Neural cell (in vitro differentiated cells): ENCODE results near the gene PRKCE. TPM values are rescaled to one million over a fixed set of nuclear protein-coding genes. Genes with fewer than 3 reads are reported as not detected.

ENCODE experiments used
- H2AFZ ChIP-seq: fragments of 200-600, 300-800 bp; sonication (generic), shearing (Covaris generic); 2 replicates; pipeline ENCODE4 v1.6.0; 2014; ENCODE audit warnings: low read depth, mild to moderate bottlenecking, antibody characterized with exemption, low read length, moderate library complexity
- H3F3A ChIP-seq: fragments of 200-600 bp; shearing (Covaris generic); 2 replicates; pipeline ENCODE4 v1.6.1; 2016; ENCODE audit warnings: mild to moderate bottlenecking, moderate library complexity, mixed read lengths, antibody characterized with exemption, low read length; ENCODE audit not compliant: insufficient read depth, poor library complexity, severe bottlenecking
- H3K27ac ChIP-seq: fragments of 200-600, 300-800 bp; sonication (generic), shearing (Covaris generic); 2 replicates; pipeline ENCODE4 v1.5.1; 2014; ENCODE audit warnings: mild to moderate bottlenecking, low read length, moderate library complexity
- H3K27me3 ChIP-seq: fragments of 300-800, 200-600 bp; sonication (generic), shearing (Covaris generic); 2 replicates; pipeline ENCODE4 v1.6.0; 2014; ENCODE audit warnings: mild to moderate bottlenecking, low read depth, low read length, moderate library complexity; ENCODE audit not compliant: insufficient read depth
- H3K36me3 ChIP-seq: fragments of 300-800, 200-600 bp; sonication (generic), shearing (Covaris generic); 2 replicates; pipeline ENCODE4 v1.5.1; 2014; ENCODE audit warnings: mild to moderate bottlenecking, antibody characterized with exemption, low read length, moderate library complexity; ENCODE audit not compliant: insufficient read depth
- H3K4me2 ChIP-seq: fragments of 300-800, 200-600 bp; sonication (generic), shearing (Covaris generic); 2 replicates; pipeline ENCODE4 v1.6.0; 2014; ENCODE audit warnings: mild to moderate bottlenecking, low read length
- H3K4me3 ChIP-seq: fragments of 300-800, 200-600 bp; sonication (generic), shearing (Covaris generic); 2 replicates; pipeline ENCODE4 v1.5.1; 2014; ENCODE audit warnings: mild to moderate bottlenecking, low read length, moderate library complexity
- H3K79me2 ChIP-seq: fragments of 200-600 bp; shearing (Covaris generic); replicated peaks from 2 replicates; pipeline ENCODE4 v1.6.0; 2014; ENCODE audit warnings: mild to moderate bottlenecking, low read length, moderate library complexity; ENCODE audit not compliant: insufficient read depth
- H3K9ac ChIP-seq: fragments of 300-800, 200-600 bp; sonication (generic), shearing (Covaris generic); 2 replicates; pipeline ENCODE4 v1.6.1; 2016; ENCODE audit warnings: mild to moderate bottlenecking, low read length, mixed read lengths
- H3K9me2 ChIP-seq: fragments of 200-600 bp; shearing (Covaris generic); 2 replicates; pipeline ENCODE4 v1.6.1; 2016; ENCODE audit warnings: mild to moderate bottlenecking, low read length, mixed read lengths; ENCODE audit not compliant: insufficient read depth
- H3K9me3 ChIP-seq: fragments of 200-600, 300-800 bp; sonication (generic), shearing (Covaris generic); 2 replicates; pipeline ENCODE4 v1.6.1; 2016; ENCODE audit warnings: mild to moderate bottlenecking, mixed run types, low read length, moderate library complexity, mixed read lengths
- H4K20me1 ChIP-seq: fragments of 200-600 bp; shearing (Covaris generic); 2 replicates; pipeline ENCODE4 v1.6.1; 2016; ENCODE audit warnings: mild to moderate bottlenecking, mixed run types; ENCODE audit not compliant: insufficient read depth
- EP300 ChIP-seq: fragments of 450-650 bp; conservative IDR thresholded peaks from 2 replicates; pipeline ENCODE4 v1.6.1; 2014; ENCODE audit warnings: antibody characterized with exemption, mild to moderate bottlenecking, moderate library complexity; ENCODE audit not compliant: poor library complexity, severe bottlenecking
- EZH2 ChIP-seq: fragments of 200-600, 300-800 bp; shearing (Covaris generic), sonication (generic); IDR thresholded peaks from 2 replicates; pipeline ENCODE4 v1.6.1; 2014; ENCODE audit warnings: antibody characterized with exemption, low read length, borderline replicate concordance, mild to moderate bottlenecking; ENCODE audit not compliant: insufficient read depth, poor library complexity, severe bottlenecking
- MXI1 ChIP-seq: fragments of 450-650 bp; conservative IDR thresholded peaks from 2 replicates; pipeline ENCODE4 v1.6.1; 2014; ENCODE audit warnings: antibody characterized with exemption, mild to moderate bottlenecking; ENCODE audit not compliant: poor library complexity, severe bottlenecking
- POLR2AphosphoS5 ChIP-seq: IDR thresholded peaks from 2 replicates; pipeline ENCODE4 v1.6.1; 2012
- RAD21 ChIP-seq: fragments of 450-650 bp; conservative IDR thresholded peaks from 2 replicates; pipeline ENCODE4 v1.6.1; 2014; ENCODE audit warnings: antibody characterized with exemption, mild to moderate bottlenecking, moderate library complexity
- SMC3 ChIP-seq: fragments of 450-650 bp; conservative IDR thresholded peaks from 2 replicates; pipeline ENCODE4 v1.6.1; 2014; ENCODE audit warnings: antibody characterized with exemption, mild to moderate bottlenecking, moderate library complexity; ENCODE audit not compliant: poor library complexity
- TAF1 ChIP-seq: IDR thresholded peaks from 2 replicates; pipeline ENCODE4 v1.6.1; 2012; ENCODE audit warnings: low read depth
- polyA plus RNA-seq: library from polyadenylated mRNA; depleted of rRNA; stranded (reverse); fragments of >200 nt; gene quantifications from 2 replicates; pipeline ENCODE4 v1.2.3, GENCODE V29; 2014
- TF ChIP-seq, protein P1 (sequence below): fragments of 450-650 bp; IDR thresholded peaks from 2 replicates; pipeline ENCODE4 v1.5.1; 2014; ENCODE audit warnings: antibody characterized with exemption, mild to moderate bottlenecking, moderate library complexity; ENCODE audit not compliant: poor library complexity, severe bottlenecking
- TF ChIP-seq, protein P2 (sequence below): IDR thresholded peaks from 2 replicates; pipeline ENCODE4 v1.6.1; 2012; ENCODE audit warnings: borderline replicate concordance

The PRKCE gene
- polyA plus RNA-seq, 1 donor from 2014 or later, result 5.4 TPM

DNA sequence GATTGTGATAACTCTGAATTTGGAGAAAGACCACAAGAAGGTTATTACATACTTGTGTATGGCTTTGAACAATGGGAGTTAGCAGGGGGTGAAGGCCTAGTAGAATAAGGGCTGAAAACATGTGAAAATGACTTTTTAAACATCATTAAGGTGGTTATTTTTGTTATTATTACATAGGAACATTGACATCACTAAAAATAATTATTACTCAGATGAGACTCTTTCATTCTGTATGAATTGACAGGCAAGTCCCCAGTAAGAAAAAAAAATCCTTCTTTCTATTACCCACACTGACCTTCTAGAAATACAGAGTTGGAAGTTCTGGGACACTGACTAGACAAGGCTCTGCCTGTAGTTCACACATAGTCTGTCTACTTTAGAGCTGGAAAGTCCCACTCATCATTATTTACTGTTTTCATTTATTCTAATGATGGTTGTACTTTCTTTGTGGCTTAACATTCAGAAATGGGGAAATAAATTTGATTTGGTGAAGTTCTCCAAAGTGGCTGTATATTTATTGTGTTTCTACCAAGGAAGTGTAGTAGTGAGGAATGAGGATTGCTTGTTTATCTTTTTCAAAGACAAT, 426.1 kb downstream of the PRKCE start:
- no peaks in the 10 kb centered on the region for H3K27me3 ChIP-seq
- no peak overlapping the region for H3K4me3 ChIP-seq
- no peak overlapping the region for H3K27ac ChIP-seq
- no peaks in the 10 kb centered on the region for H3K9me3 ChIP-seq
- no peaks in the 10 kb centered on the region for H3K9me2 ChIP-seq
- TF ChIP-seq TAF1, result no peak
- TF ChIP-seq, protein P1, sequence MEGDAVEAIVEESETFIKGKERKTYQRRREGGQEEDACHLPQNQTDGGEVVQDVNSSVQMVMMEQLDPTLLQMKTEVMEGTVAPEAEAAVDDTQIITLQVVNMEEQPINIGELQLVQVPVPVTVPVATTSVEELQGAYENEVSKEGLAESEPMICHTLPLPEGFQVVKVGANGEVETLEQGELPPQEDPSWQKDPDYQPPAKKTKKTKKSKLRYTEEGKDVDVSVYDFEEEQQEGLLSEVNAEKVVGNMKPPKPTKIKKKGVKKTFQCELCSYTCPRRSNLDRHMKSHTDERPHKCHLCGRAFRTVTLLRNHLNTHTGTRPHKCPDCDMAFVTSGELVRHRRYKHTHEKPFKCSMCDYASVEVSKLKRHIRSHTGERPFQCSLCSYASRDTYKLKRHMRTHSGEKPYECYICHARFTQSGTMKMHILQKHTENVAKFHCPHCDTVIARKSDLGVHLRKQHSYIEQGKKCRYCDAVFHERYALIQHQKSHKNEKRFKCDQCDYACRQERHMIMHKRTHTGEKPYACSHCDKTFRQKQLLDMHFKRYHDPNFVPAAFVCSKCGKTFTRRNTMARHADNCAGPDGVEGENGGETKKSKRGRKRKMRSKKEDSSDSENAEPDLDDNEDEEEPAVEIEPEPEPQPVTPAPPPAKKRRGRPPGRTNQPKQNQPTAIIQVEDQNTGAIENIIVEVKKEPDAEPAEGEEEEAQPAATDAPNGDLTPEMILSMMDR, result no peak
- no peak for TF ChIP-seq EP300
- TF ChIP-seq MXI1, result no peak
- TF ChIP-seq, protein P2, sequence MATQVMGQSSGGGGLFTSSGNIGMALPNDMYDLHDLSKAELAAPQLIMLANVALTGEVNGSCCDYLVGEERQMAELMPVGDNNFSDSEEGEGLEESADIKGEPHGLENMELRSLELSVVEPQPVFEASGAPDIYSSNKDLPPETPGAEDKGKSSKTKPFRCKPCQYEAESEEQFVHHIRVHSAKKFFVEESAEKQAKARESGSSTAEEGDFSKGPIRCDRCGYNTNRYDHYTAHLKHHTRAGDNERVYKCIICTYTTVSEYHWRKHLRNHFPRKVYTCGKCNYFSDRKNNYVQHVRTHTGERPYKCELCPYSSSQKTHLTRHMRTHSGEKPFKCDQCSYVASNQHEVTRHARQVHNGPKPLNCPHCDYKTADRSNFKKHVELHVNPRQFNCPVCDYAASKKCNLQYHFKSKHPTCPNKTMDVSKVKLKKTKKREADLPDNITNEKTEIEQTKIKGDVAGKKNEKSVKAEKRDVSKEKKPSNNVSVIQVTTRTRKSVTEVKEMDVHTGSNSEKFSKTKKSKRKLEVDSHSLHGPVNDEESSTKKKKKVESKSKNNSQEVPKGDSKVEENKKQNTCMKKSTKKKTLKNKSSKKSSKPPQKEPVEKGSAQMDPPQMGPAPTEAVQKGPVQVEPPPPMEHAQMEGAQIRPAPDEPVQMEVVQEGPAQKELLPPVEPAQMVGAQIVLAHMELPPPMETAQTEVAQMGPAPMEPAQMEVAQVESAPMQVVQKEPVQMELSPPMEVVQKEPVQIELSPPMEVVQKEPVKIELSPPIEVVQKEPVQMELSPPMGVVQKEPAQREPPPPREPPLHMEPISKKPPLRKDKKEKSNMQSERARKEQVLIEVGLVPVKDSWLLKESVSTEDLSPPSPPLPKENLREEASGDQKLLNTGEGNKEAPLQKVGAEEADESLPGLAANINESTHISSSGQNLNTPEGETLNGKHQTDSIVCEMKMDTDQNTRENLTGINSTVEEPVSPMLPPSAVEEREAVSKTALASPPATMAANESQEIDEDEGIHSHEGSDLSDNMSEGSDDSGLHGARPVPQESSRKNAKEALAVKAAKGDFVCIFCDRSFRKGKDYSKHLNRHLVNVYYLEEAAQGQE, result no peak
- no peak for TF ChIP-seq RAD21
- TF ChIP-seq EZH2, result no peak
- TF ChIP-seq POLR2AphosphoS5, result no peak
- no peak for TF ChIP-seq SMC3
- H3F3A ChIP-seq, result no peaks in the 10 kb centered on the region
- H2AFZ ChIP-seq, result no peak overlapping the region
- H3K36me3 ChIP-seq, result no peaks in the 10 kb centered on the region
- H3K9ac ChIP-seq, result no peak overlapping the region
- no peaks in the 10 kb centered on the region for H3K79me2 ChIP-seq
- no peaks in the 10 kb centered on the region for H4K20me1 ChIP-seq
- no peak overlapping the region for H3K4me2 ChIP-seq

DNA sequence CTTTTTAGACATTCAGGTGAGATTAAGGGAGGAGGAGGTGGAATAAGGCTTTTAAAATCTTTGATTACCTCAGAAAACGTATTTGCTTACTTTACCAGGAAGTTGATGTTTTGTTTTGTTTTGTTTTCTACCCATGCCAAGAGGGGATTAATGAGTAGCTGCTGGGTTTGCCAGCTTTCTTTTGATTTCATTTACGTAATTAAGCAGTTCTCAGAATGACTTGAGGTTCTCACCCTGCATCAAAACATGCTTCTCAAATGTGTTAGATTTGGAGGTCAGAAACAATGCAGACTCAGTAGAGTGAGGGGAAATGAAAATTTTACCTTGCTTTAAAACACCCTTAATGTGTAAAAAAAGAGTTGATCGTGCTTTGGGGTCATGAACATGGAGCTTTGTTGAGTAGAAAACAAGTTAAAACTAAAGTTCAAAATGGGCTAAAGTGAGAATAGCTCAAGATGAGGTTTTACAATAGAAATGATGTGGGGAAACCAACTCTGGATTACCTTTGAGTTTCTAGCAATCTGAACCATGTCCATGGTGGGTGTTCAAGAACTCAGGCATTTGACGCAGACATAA, 428.6 kb downstream of the PRKCE start:
- TF ChIP-seq, protein P1, result no peak
- TF ChIP-seq EP300 (no peak), EZH2 (no peak), MXI1 (no peak), POLR2AphosphoS5 (no peak), RAD21 (no peak)
- TF ChIP-seq, protein P2, result no peak
- no peaks in the 10 kb centered on the region for H3K36me3 ChIP-seq
- H3K27ac ChIP-seq, result no peak overlapping the region
- H2AFZ ChIP-seq, result no peak overlapping the region
- no peak overlapping the region for H3K4me3 ChIP-seq
- H3K9ac ChIP-seq, result no peak overlapping the region
- no peaks in the 10 kb centered on the region for H3K9me2 ChIP-seq
- H3K79me2 ChIP-seq, result no peaks in the 10 kb centered on the region
- H3F3A ChIP-seq, result no peaks in the 10 kb centered on the region
- H3K4me2 ChIP-seq, result no peak overlapping the region
- no peaks in the 10 kb centered on the region for H3K27me3 ChIP-seq
- H4K20me1 ChIP-seq, result no peaks in the 10 kb centered on the region
- no peaks in the 10 kb centered on the region for H3K9me3 ChIP-seq
